Adrenal gland (tissue), 12 donors: Measurements from ENCODE around the gene UBE2N. TPM values are rescaled to one million over a fixed set of nuclear protein-coding genes. Genes with fewer than 3 reads are reported as not detected.

ENCODE experiments used
- DNase-seq, 7 donors: peaks; one replicate each; pipeline ENCODE4 v3.0.0-alpha.2; 2019 to 2020
- H3K27ac ChIP-seq, 5 donors: fragments of 200-600 bp; sonication (generic) in 4 of 5; 1 replicate in 3 of 5; 2 replicates in 2 of 5; pipeline versions ENCODE4 v1.5.1 to v1.8.0; 2016 to 2020; ENCODE audit warnings: mild to moderate bottlenecking in 1 of 5
- H3K27me3 ChIP-seq: fragments of 200-600 bp; 2 replicates; pipeline ENCODE4 v1.8.0; 2021
- H3K36me3 ChIP-seq, 2 donors: fragments of 200-600 bp; replicated peaks in 1 of 2; 1 replicate in 1 of 2; 2 replicates in 1 of 2; pipeline versions ENCODE4 v1.5.1 to v1.8.0; 2018 to 2022
- H3K4me1 ChIP-seq, 2 donors: fragments of 200-600 bp; replicated peaks in 1 of 2; 1 replicate in 1 of 2; 2 replicates in 1 of 2; pipeline versions ENCODE4 v1.5.1 to v1.8.0; 2018 to 2021
- H3K4me3 ChIP-seq, 4 donors: fragments of 200-600 bp; sonication (generic) in 3 of 4; one replicate each; pipeline ENCODE4 v1.5.1; 2016 to 2018
- H3K9me3 ChIP-seq, 3 donors: fragments of 200-600 bp; sonication (generic) in 1 of 3; replicated peaks in 1 of 3; 1 replicate in 2 of 3; 2 replicates in 1 of 3; pipeline versions ENCODE4 v1.5.1 to v1.8.0; 2016 to 2021
- CTCF ChIP-seq, 6 experiments: fragments of 450-650 bp in 4 of 6; fragments of 200-600 bp in 2 of 6; sonication (generic) in 1 of 6; IDR thresholded peaks; 1 replicate in 5 of 6; 2 replicates in 1 of 6; pipeline versions ENCODE4 v1.5.1 to v1.8.0; 2016 to 2021; ENCODE audit warnings: antibody characterized with exemption in 6 of 6, mild to moderate bottlenecking in 2 of 6, moderate library complexity in 1 of 6
- POLR2A ChIP-seq, 2 donors: fragments of 450-650 bp; IDR thresholded peaks; one replicate each; pipeline ENCODE4 v1.6.1; 2017; ENCODE audit warnings: antibody characterized with exemption in 2 of 2, mild to moderate bottlenecking in 2 of 2, moderate library complexity in 1 of 2
- WGBS, 4 donors: extraction: QIAGEN DNeasy Blood & Tissue Kit in 2 of 4; methylation state at CpG; one replicate each; pipeline versions ENCODE4 v1.1.5 to v1.1.7; 2013 to 2017; 5-methylcytosine and 5-hydroxymethylcytosine counted together
- intact Hi-C, 2 donors: fragments of 100-400 bp; cut with DNase I; formaldehyde crosslinking; loops; one replicate each; pipeline versions ENCODE4 v1.14.1 to v1.15.0; 2022 to 2023
- polyA plus RNA-seq, 3 donors: library from polyadenylated mRNA; stranded (reverse); fragments of 200-250 nt in 2 of 3; fragments of 350-450 nt in 1 of 3; fragmentation: Illumina TruSeq in 1 of 3; extraction: RNeasy Lipid Tissue Mini Kit (QIAGEN cat#74804) in 1 of 3; gene quantifications; one replicate each; pipeline ENCODE4 v1.2.3, GENCODE V29; 2013 to 2014
- total RNA-seq, 9 donors: library from RNA; depleted of rRNA in 4 of 9; stranded (reverse); fragments of >200 nt in 4 of 9; fragments of 120-200 nt in 1 of 9; fragmentation: NEBNext Ultra II Directional in 1 of 9; extraction: Animal tissue kit (Norgen Biotek cat#: 25700) in 1 of 9; gene quantifications; one replicate each; pipeline versions ENCODE4 v1.1.0 to v1.2.4, GENCODE V29; 2013 to 2023
- donor health status: healthy with polysubstance abuse.
- donor health status: Bipolar disorder and iron deficiency.
- donor health status: DM: yes; HTN: yes; CAD: no.
- donor health status: DM: no; HTN: no; CAD: no.
- donor health status: DM: no; HTN: no; CAD: no.
- donor health status: DM: yes; HTN: yes; CAD: no.

The UBE2N gene
- total and polyA plus RNA-seq, 12 donors, result 22.1 to 186 (median 68.5) TPM

DNA sequence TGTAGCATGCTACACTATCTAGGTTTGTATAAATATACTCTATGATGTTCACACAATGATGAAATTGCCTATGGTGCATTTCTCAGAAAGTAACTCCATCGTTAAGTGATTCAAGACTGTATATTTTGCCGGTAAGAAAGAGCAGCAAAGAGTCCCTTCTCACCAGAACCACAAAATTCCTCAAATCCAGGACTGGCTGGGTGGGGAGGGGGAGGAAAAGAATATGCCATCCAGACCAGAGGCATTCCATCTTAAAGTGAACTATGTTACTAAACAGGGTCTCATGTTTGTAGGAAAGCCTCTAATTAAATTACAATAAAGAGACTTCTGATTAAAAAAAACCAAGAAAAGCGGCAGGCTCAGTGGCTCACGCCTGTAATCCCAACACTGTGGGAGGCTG is 11.5 kb downstream of the UBE2N start:
- DNase-seq, result no peak
- H3K4me1 ChIP-seq, result peaks cover 18 to 74% of the 10 kb centered on the region in 2 donors
- H3K27me3 ChIP-seq, result no peaks in the 10 kb centered on the region
- H3K9me3 ChIP-seq, result no peaks in the 10 kb centered on the region
- no peak for TF ChIP-seq POLR2A (IDR thresholded peaks at IDR 0.05)
- no peak for TF ChIP-seq CTCF (IDR thresholded peaks at IDR 0.05)
- intact Hi-C loops, result no loop called here
- H3K27ac ChIP-seq, result no peak overlapping the region
- WGBS, 4 donors, result 90 to 96% (median 92%) methylated on average over 4 of the region's 4 CpGs
- H3K4me3 ChIP-seq, result no peak overlapping the region
- H3K36me3 ChIP-seq, result no peaks in the 10 kb centered on the region

DNA sequence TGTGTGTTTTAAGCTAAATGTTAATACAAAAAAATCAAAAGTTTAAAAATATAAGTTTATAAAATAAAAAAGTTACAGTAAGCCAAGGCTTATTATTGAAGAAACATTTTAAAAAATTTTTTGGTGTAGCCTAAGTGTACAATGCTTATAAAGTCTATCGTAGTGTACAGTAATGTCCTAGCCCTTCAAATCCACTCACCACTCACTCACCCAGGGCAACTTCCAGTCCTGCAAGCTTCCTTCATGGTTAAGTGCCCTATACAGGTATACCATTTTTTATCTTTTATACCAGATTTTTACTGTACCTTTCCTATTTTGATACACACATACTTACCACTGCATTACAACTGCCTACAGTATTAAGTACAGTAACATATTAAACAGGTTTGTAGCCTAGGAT is 11.9 kb downstream of the UBE2N start:
- Histone ChIP-seq H3K27me3 (no peaks in the 10 kb centered on the region), H3K4me3 (no peak overlapping the region), H3K27ac (no peak overlapping the region), H3K9me3 (no peaks in the 10 kb centered on the region), H3K4me1 (peaks cover 19 to 74% of the 10 kb centered on the region in 2 donors), H3K36me3 (no peaks in the 10 kb centered on the region)
- DNase-seq, result no peak
- TF ChIP-seq POLR2A (IDR thresholded peaks at IDR 0.05) (no peak), CTCF (IDR thresholded peaks at IDR 0.05) (no peak)
- 85 to 93% (median 89%) methylated on average over 1 of the region's 1 CpG for WGBS, 4 donors
- intact Hi-C loops, result no loop called here

DNA sequence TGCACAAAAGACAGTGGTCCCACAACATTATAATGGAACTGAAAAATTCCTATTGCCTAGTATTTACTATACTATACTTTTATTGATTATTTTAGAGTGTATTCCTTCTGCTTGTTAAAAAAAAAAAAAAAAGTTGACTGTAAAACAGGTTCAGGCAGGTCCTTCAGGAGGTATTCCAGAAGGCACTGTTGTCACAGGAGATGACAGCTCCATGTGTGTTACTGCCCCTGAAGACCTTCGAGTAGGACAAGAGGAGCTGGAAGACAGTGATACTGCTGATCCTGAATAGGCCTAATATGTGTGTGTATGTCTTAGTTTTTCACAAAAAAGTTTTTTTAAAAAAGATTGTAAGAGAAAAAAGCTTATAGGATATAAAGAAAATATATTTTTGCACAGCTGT is 12.3 kb downstream of the UBE2N start:
- intact Hi-C loops, result no loop called here
- Histone ChIP-seq H3K4me1 (peaks cover 15 to 74% of the 10 kb centered on the region in 2 donors), H3K27me3 (no peaks in the 10 kb centered on the region), H3K4me3 (no peak overlapping the region), H3K9me3 (no peaks in the 10 kb centered on the region), H3K27ac (no peak overlapping the region), H3K36me3 (no peaks in the 10 kb centered on the region)
- no peak for DNase-seq
- 63 to 72% (median 67%) methylated on average over 1 of the region's 1 CpG for WGBS, 4 donors
- no peak for TF ChIP-seq POLR2A (IDR thresholded peaks at IDR 0.05)
- no peak for TF ChIP-seq CTCF (IDR thresholded peaks at IDR 0.05)

GRCh38 chr12:93427779-93428564 is 13.8 kb downstream of the UBE2N start:
- no peak for TF ChIP-seq CTCF (IDR thresholded peaks at IDR 0.05)
- no peak for TF ChIP-seq POLR2A (IDR thresholded peaks at IDR 0.05)
- DNase-seq, result no peak
- intact Hi-C loops, result no loop called here
- no peaks in the 10 kb centered on the region for H3K27me3 ChIP-seq
- 71 to 82% (median 81%) methylated on average over 5 of the region's 5 CpGs for WGBS, 4 donors
- H3K4me1 ChIP-seq, result peaks cover 10 to 66% of the 10 kb centered on the region in 2 donors
- H3K9me3 ChIP-seq, result no peaks in the 10 kb centered on the region
- no peaks in the 10 kb centered on the region for H3K36me3 ChIP-seq
- no peak overlapping the region for H3K4me3 ChIP-seq
- H3K27ac ChIP-seq, result no peak overlapping the region
